ENCODE measurements around the gene CALR3.
"Not testable (repeated sequence)": the region's sequence is repeated elsewhere in the genome, so short reads cannot be mapped to it uniquely, and the experiment has no call there.

Gene CALR3, protein sequence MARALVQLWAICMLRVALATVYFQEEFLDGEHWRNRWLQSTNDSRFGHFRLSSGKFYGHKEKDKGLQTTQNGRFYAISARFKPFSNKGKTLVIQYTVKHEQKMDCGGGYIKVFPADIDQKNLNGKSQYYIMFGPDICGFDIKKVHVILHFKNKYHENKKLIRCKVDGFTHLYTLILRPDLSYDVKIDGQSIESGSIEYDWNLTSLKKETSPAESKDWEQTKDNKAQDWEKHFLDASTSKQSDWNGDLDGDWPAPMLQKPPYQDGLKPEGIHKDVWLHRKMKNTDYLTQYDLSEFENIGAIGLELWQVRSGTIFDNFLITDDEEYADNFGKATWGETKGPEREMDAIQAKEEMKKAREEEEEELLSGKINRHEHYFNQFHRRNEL

DNA sequence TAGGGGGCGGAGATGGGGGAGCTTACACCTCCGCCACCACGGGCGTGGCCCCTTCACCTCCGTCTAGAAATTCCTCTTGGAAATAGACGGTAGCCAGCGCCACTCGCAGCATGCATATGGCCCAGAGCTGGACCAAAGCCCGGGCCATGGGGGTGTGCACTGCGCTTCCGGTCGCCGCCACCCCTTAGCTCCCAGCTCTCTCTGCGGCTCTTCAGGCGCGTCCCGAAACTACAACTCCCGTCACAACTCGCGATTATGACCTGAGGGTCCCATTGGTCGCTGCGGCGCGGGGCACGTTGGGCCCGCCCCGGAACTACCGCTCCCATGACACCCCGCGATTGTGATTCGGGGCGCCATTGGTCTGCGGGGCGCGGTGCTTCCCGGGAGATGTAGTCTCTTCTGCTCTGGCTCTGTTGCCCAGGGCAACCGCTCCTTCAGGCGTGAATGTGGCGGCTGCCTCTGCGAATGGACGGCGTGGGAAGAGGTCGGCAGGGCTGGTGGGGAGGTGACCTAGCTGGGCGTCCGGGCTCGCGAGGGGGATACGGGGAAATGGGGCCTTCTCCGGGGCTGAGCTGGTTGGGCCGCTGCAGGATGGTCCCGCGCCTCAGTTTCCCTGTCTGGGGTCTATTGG is at the start of gene CALR3, which contains the start of gene C19orf44:
TSS of gene CALR3 (minus strand) at position 186 of the 631 bp plus-strand sequence. CDS start at position 148, 38 bp downstream.
TSS of gene C19orf44 (plus strand) at position 413 of the 631 bp plus-strand sequence. CDS start 4,399 bp downstream, outside the sequence.
- intact Hi-C loops (cut with DNase I; ENCODE audit: low total_unique reads) = loop anchor here (2.0 kb wide), 1 partner anchor 25 kb away; the partner anchor contains the start of gene EPS15L1
- peak; percentile 99 for DNase-seq
- TF ChIP-seq, protein P1, sequence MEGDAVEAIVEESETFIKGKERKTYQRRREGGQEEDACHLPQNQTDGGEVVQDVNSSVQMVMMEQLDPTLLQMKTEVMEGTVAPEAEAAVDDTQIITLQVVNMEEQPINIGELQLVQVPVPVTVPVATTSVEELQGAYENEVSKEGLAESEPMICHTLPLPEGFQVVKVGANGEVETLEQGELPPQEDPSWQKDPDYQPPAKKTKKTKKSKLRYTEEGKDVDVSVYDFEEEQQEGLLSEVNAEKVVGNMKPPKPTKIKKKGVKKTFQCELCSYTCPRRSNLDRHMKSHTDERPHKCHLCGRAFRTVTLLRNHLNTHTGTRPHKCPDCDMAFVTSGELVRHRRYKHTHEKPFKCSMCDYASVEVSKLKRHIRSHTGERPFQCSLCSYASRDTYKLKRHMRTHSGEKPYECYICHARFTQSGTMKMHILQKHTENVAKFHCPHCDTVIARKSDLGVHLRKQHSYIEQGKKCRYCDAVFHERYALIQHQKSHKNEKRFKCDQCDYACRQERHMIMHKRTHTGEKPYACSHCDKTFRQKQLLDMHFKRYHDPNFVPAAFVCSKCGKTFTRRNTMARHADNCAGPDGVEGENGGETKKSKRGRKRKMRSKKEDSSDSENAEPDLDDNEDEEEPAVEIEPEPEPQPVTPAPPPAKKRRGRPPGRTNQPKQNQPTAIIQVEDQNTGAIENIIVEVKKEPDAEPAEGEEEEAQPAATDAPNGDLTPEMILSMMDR (IDR thresholded peaks at IDR 0.05) = peak; percentile 26 to 39
- no peaks in the 10 kb centered on the region for H3K9me3 ChIP-seq
- H3K36me3 ChIP-seq = peaks cover 1 to 8% (median 3%) of the 10 kb centered on the region in 3 donors
- no peaks in the 10 kb centered on the region for H3K27me3 ChIP-seq
- H3K4me1 ChIP-seq = peaks cover 0 to 9% (median 5%) of the 10 kb centered on the region in 4 donors
- H3K4me3 ChIP-seq = peak within 1 kb of the TSS; percentile 65 to 69
- peak within 1 kb of the TSS; percentile 73 to 78 for H3K27ac ChIP-seq

DNA sequence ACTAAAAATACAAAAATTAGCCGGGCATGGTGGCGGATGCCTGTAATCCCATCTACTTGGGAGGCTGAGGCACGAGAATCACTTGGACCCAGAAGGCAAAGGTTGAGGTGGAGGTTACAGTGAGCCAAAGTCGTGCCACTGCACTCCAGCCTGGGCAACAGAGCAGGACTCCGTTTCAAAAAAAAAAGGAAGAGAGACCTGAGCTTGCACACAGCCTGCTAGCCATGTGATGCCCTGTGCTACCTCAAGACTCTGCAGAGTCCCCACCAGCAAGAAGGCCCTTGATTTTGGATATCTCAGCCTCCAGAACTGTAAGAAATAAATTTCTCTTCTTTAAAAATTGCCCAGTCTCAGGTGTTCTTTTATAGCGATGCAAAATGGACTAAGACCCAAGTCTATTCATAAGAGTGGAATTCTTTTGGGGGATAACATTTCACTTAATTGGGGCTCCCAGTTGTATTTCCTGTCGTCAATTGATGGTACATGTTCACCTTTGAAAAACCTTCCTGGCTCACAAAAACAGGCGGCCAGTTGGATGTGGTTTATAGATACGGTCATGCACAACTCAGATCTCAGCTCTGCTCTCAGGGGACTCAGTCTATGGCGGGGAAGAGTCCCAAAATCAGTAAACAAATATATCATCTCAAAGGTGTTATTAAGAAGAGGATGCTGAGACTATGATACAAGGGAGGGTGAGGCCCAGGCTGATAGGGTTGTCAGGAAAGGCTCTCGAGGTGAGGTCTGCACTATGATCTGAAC is 48.7 kb upstream of the CALR3 start:
- peaks cover 0 to 13% (median 0%) of the 10 kb centered on the region in 3 donors for H3K36me3 ChIP-seq
- DNase-seq = no peak
- TF ChIP-seq, protein P1 (IDR thresholded peaks at IDR 0.05) = no peak
- no peaks in the 10 kb centered on the region for H3K27me3 ChIP-seq
- no peaks in the 10 kb centered on the region for H3K9me3 ChIP-seq
- intact Hi-C loops (cut with DNase I; ENCODE audit: low total_unique reads) = no loop called here
- no peak overlapping the region for H3K4me3 ChIP-seq
- peaks cover 0 to 38% (median 31%) of the 10 kb centered on the region in 4 donors for H3K4me1 ChIP-seq
- H3K27ac ChIP-seq = no peak overlapping the region

DNA sequence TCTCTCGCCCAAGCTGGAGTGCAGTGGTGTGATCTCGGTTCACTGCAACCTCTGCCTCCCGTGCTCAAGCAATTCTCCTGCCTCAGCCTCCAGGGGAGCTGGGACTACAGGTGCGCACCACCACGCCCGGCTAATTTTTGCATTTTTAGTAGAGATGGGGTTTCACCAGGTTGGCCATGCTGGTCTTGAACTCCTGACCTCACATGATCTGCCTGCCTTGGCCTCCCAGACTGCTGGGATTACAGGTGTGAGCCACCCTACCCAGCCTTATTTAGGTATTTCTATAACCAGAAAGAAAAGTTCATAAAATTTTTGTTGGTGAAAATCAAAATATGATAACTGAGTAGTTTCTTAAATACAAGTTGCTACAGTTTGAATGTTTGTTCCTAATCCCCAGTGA is 47.8 kb upstream of the CALR3 start:
- intact Hi-C loops (cut with DNase I; ENCODE audit: low total_unique reads); H3K27me3 ChIP-seq; DNase-seq; H3K9me3 ChIP-seq: not testable (repeated sequence)
- Histone ChIP-seq H3K4me1 (peaks cover 0 to 44% (median 34%) of the 10 kb centered on the region in 4 donors), H3K27ac (peak overlapping the region in 1 of 2 donors; percentile 92), H3K36me3 (peaks cover 0 to 18% (median 1%) of the 10 kb centered on the region in 3 donors), H3K4me3 (peak overlapping the region in 1 of 2 donors; percentile 82)

DNA sequence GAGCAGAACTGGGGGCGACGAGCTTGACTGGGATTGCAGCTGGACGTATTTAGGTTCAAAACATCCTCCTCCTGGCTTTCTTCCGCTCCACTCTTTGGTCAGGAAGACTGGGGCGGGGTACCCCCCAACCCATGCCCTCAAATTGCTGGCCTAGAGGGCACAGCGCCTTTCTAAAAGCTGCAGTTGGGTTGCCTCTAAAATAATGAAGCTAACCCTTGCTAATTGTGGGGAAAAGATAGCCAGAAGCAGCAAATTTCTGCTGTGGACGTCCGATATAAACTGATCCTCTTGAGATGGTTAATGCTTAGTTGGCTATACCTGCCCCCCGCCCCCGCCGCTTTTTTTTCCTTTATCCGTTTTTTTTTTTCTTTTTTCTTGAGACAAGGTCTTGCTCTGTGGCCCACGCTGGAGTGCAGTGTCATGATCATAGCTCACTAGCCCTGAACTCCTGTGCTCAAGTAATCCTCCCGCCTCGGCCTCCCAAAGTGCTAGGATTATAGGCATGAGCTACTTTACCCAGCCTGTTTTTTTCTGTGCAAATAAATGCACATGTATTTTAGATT is 47.0 kb upstream of the CALR3 start:
- Histone ChIP-seq H3K4me3 (peak overlapping the region; percentile 78 to 82), H3K27ac (peak overlapping the region; percentile 89 to 92), H3K36me3 (peaks cover 0 to 25% (median 8%) of the 10 kb centered on the region in 3 donors), H3K4me1 (peaks cover 0 to 49% (median 34%) of the 10 kb centered on the region in 4 donors), H3K27me3 (no peaks in the 10 kb centered on the region), H3K9me3 (no peaks in the 10 kb centered on the region)
- intact Hi-C loops (cut with DNase I; ENCODE audit: low total_unique reads) = no loop called here
- no peak for DNase-seq
- TF ChIP-seq, protein P1 (IDR thresholded peaks at IDR 0.05) = no peak

DNA sequence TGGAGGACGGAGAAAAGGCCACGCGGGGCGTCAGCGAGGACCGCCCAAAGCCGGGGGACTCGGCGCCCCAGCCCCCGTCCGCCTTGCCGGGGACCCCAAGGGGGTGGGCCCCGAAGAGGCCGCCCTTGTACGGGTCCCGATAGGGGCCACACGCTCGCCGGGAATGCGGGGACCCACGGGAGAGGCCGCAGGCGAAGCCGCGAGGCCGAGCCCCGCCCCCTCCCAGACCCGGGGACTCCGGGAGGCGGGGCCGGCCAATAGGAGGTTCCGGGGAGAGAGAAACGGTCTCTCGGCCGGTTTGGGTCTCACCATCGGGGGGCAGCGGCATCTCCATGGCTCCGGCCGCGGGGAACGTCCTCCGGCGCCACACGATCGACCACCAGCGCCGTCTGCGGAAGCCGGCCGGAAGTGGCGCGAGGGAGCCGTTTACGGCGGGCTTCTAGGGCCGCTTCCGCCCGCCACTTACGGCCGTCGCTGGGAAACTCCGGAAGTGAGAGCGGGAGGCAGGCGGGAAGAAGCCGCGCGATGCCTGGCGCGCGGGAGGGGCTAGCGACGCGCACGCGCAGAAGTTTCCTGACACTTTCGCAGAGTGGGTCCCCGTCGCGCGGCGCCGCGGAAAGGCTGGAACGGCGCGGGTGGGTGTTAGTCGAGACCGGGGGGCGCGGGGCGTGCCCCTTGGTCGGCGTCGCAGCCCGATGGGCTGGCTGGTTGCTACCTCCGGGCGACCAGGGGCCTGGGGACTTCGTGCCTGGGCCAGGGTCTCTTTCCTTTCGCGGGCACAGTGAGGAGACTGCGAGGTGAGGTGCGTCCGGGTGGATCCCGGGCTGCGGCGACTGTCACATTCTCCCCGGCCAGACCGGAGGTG is 46.3 kb upstream of the CALR3 start, which contains the start of gene CHERP:
TSS of gene CHERP (minus strand) at position 393 of the 865 bp plus-strand sequence. CDS start at position 334, 59 bp downstream.
- DNase-seq = peak; percentile 89 to 96
- TF ChIP-seq, protein P1 (IDR thresholded peaks at IDR 0.05) = no peak
- Histone ChIP-seq H3K9me3 (no peaks in the 10 kb centered on the region), H3K36me3 (peaks cover 2 to 32% (median 16%) of the 10 kb centered on the region in 3 donors), H3K27me3 (no peaks in the 10 kb centered on the region), H3K27ac (peak within 1 kb of the TSS; percentile 89 to 92), H3K4me1 (peaks cover 0 to 49% (median 34%) of the 10 kb centered on the region in 4 donors), H3K4me3 (peak within 1 kb of the TSS; percentile 78 to 82)
- intact Hi-C loops (cut with DNase I; ENCODE audit: low total_unique reads) = no loop called here
